Measurements from ENCODE around the gene OR4N2.

The OR4N2 gene

GRCh38 chr14:19878029-19878642 is 74.6 kb downstream of the OR4N2 start:
- DNase-seq (ENCODE audit: low read depth) = no peak
- TF ChIP-seq, protein P1, sequence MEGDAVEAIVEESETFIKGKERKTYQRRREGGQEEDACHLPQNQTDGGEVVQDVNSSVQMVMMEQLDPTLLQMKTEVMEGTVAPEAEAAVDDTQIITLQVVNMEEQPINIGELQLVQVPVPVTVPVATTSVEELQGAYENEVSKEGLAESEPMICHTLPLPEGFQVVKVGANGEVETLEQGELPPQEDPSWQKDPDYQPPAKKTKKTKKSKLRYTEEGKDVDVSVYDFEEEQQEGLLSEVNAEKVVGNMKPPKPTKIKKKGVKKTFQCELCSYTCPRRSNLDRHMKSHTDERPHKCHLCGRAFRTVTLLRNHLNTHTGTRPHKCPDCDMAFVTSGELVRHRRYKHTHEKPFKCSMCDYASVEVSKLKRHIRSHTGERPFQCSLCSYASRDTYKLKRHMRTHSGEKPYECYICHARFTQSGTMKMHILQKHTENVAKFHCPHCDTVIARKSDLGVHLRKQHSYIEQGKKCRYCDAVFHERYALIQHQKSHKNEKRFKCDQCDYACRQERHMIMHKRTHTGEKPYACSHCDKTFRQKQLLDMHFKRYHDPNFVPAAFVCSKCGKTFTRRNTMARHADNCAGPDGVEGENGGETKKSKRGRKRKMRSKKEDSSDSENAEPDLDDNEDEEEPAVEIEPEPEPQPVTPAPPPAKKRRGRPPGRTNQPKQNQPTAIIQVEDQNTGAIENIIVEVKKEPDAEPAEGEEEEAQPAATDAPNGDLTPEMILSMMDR (IDR thresholded peaks at IDR 0.05; ENCODE audit: low read depth, low read length, missing control alignments) = no peak
- H3K4me3 ChIP-seq (ENCODE audit: low read depth, low read length) = no peak overlapping the region
- in situ Hi-C loops (cut with HindIII; ENCODE audit: low sequenced_read_pairs) = no loop called here
